Activated CD4-positive, alpha-beta memory T cell treated with anti-CD3 and anti-CD28 coated beads, Interleukin-2, amount 10 ng/mL, durations not matched to agents 7 days and 5 days (primary cell): Measurements from ENCODE around the gene KIAA0319L. TPM values are rescaled to one million over a fixed set of nuclear protein-coding genes. Genes with fewer than 3 reads are reported as not detected.

Source experiments
- total RNA-seq, 2 experiments: library from RNA; stranded (reverse); gene quantifications; one replicate each; pipeline ENCODE4 v1.2.3, GENCODE V29; 2021

Gene KIAA0319L
- total RNA-seq, 2 experiments from 2014 or later: 48.4 to 53.2 TPM

Other genes starting within 250 kb of the KIAA0319L start
- 10 to 100 TPM; 25.6 to 27.8 TPM for gene NCDN, start 396 bp upstream of the KIAA0319L start, total RNA-seq
- under 1 TPM; 0.65 to 0.85 TPM for gene TFAP2E, start 15.9 kb upstream of the KIAA0319L start, total RNA-seq
- 10 to 100 TPM; 76.4 to 78.1 TPM for gene PSMB2, start 84.1 kb upstream of the KIAA0319L start, total RNA-seq
- gene C1orf216, start 161.5 kb upstream of the KIAA0319L start, total RNA-seq: 10 to 100 TPM; 12.2 to 13.1 TPM
- 10 to 100 TPM; 53.5 to 56.7 TPM for gene CLSPN, start 212.6 kb upstream of the KIAA0319L start, total RNA-seq